DND-41 (cell line): ENCODE measurements around the gene LRRC56.

Experiments used
- ATAC-seq: fragments of 200-7000 bp; cut with Tn5 transposase; 3 replicates; pipeline ENCODE4 v1.9.1; 2021; ENCODE audit warnings: low read depth; ENCODE audit not compliant: insufficient read depth
- DNase-seq: peaks from one replicate; pipeline ENCODE4 v3.0.0-alpha.2; 2020
- H2AFZ ChIP-seq: 2 replicates; pipeline ENCODE4 v1.6.0; 2012; ENCODE audit warnings: low read depth, low read length
- H3K27ac ChIP-seq: 2 replicates; pipeline ENCODE4 v1.5.1; 2012; ENCODE audit warnings: low read length, inconsistent platforms
- H3K27me3 ChIP-seq: fragments of 200-600 bp; sonication (generic); 2 replicates; pipeline ENCODE4 v1.6.0; 2012; ENCODE audit warnings: low read length, mild to moderate bottlenecking, inconsistent platforms; ENCODE audit not compliant: insufficient read depth, poor library complexity
- H3K36me3 ChIP-seq: 2 replicates; pipeline ENCODE4 v1.5.1; 2012; ENCODE audit warnings: low read length, inconsistent platforms; ENCODE audit not compliant: insufficient read depth
- H3K4me1 ChIP-seq: 2 replicates; pipeline ENCODE4 v1.5.1; 2012; ENCODE audit warnings: mild to moderate bottlenecking, low read length; ENCODE audit not compliant: insufficient read depth
- H3K4me2 ChIP-seq: 2 replicates; pipeline ENCODE4 v1.6.0; 2012; ENCODE audit warnings: mild to moderate bottlenecking, moderate library complexity, low read length, inconsistent platforms; ENCODE audit not compliant: insufficient read depth
- H3K4me3 ChIP-seq, 2 experiments: fragments of 200-600 bp in 1 of 2; shearing (Covaris generic) in 1 of 2; 2 replicates each; pipeline ENCODE4 v1.5.1; 2012 to 2016; ENCODE audit warnings: inconsistent platforms in 2 of 2, low read length in 2 of 2, mild to moderate bottlenecking in 2 of 2, low read depth in 1 of 2, moderate library complexity in 1 of 2
- H3K79me2 ChIP-seq: 2 replicates; pipeline ENCODE4 v1.6.0; 2012; ENCODE audit warnings: low read length, inconsistent platforms; ENCODE audit not compliant: insufficient read depth
- H3K9ac ChIP-seq: 2 replicates; pipeline ENCODE4 v1.6.0; 2012; ENCODE audit warnings: low read depth, mild to moderate bottlenecking, inconsistent platforms, low read length, moderate library complexity
- H3K9me3 ChIP-seq: 2 replicates; pipeline ENCODE4 v1.5.1; 2012; ENCODE audit warnings: low read length, moderate library complexity, mild to moderate bottlenecking, inconsistent platforms; ENCODE audit not compliant: insufficient read depth, severe bottlenecking
- H4K20me1 ChIP-seq: 2 replicates; pipeline ENCODE4 v1.6.0; 2012; ENCODE audit warnings: low read length; ENCODE audit not compliant: insufficient read depth
- CTCF ChIP-seq: IDR thresholded peaks from 2 replicates; pipeline ENCODE4 v1.5.1; 2012; ENCODE audit warnings: borderline replicate concordance, low read length, moderate library complexity, mild to moderate bottlenecking; ENCODE audit not compliant: poor library complexity, severe bottlenecking; ENCODE audit errors: extremely low read depth
- EZH2 ChIP-seq: IDR thresholded peaks from 3 replicates; pipeline ENCODE4 v1.6.1; 2012; ENCODE audit warnings: borderline replicate concordance, low read depth, mild to moderate bottlenecking, moderate library complexity, low read length, inconsistent platforms; ENCODE audit not compliant: severe bottlenecking

LRRC56 gene

GRCh38 chr11:596374-596773, 59.0 kb downstream of the LRRC56 start:
- Histone ChIP-seq H3K79me2 (peaks cover 43% of the 10 kb centered on the region), H2AFZ (no peak overlapping the region), H4K20me1 (peaks cover 51% of the 10 kb centered on the region), H3K9ac (no peak overlapping the region), H3K27me3 (no peaks in the 10 kb centered on the region), H3K36me3 (peaks cover 93% of the 10 kb centered on the region), H3K4me1 (no peaks in the 10 kb centered on the region), H3K27ac (no peak overlapping the region), H3K9me3 (no peaks in the 10 kb centered on the region), H3K4me3 (no peak overlapping the region), H3K4me2 (no peak overlapping the region)
- no peak for TF ChIP-seq EZH2
- no peak for TF ChIP-seq CTCF
- DNase-seq (no peak), ATAC-seq (no peak)

- H2AFZ ChIP-seq = no peak overlapping the region
- ATAC-seq (0 out of 3 replicates have a peak, but pooled peaks have one; percentile 46), DNase-seq (no peak)
- H3K36me3 ChIP-seq = peaks cover 95% of the 10 kb centered on the region
- no peak overlapping the region for H3K4me2 ChIP-seq
- H3K27ac ChIP-seq = no peak overlapping the region
- peaks cover 44% of the 10 kb centered on the region for H3K79me2 ChIP-seq
- TF ChIP-seq EZH2 (no peak), CTCF (peak; percentile 44)
- no peak overlapping the region for H3K4me3 ChIP-seq
- no peaks in the 10 kb centered on the region for H3K9me3 ChIP-seq
- H4K20me1 ChIP-seq = peaks cover 56% of the 10 kb centered on the region
- no peaks in the 10 kb centered on the region for H3K27me3 ChIP-seq
- no peak overlapping the region for H3K9ac ChIP-seq
- no peaks in the 10 kb centered on the region for H3K4me1 ChIP-seq
Measured at GRCh38 chr11:597166-597725, 59.9 kb downstream of the LRRC56 start.

GRCh38 chr11:598005-598680, 60.8 kb downstream of the LRRC56 start:
- Histone ChIP-seq H2AFZ (no peak overlapping the region), H3K79me2 (peaks cover 40% of the 10 kb centered on the region; the same call in 1 of the 2 replicates), H3K9ac (no peak overlapping the region), H4K20me1 (peaks cover 54% of the 10 kb centered on the region), H3K36me3 (peaks cover 95% of the 10 kb centered on the region), H3K27me3 (no peaks in the 10 kb centered on the region), H3K9me3 (no peaks in the 10 kb centered on the region), H3K27ac (no peak overlapping the region), H3K4me1 (no peaks in the 10 kb centered on the region), H3K4me2 (no peak overlapping the region), H3K4me3 (no peak overlapping the region)
- DNase-seq (no peak), ATAC-seq (no peak)
- TF ChIP-seq CTCF (no peak), EZH2 (no peak)
